Measurements from ENCODE around the gene FRS2.

DNA sequence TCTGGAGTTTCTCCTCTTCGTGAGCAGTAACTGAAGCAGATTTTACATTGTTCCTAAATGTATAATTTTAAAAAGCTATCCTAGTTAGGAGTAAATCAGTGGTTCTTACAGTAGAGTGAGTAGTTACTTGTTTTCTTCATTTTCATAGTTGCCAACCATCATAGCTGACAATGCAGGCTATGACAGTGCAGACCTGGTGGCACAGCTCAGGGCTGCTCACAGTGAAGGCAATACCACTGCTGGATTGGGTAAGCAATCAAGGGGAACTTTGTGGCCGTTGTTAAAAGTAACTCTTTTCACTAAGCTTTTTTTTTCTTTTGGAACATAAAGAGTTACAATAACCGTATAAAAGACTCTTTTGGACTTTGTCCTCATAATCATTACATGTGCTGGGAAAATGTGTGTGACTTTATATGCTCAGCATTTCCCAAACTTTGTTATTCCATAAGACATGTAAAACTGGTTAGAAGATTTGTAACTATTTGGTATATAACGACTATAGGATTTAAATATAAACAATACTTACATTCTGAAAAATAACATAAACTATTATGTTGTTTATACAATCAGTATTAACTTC, 128.1 kb downstream of the FRS2 start:
- TF ChIP-seq GATA2 (IDR thresholded peaks at IDR 0.05; ENCODE audit: low read depth, low read length): no peak
- TF ChIP-seq GATA3 (IDR thresholded peaks at IDR 0.05; ENCODE audit: low read depth, low read length): no peak
